Colonic mucosa (tissue), 4 donors: ENCODE results near the gene PI4KA. TPM values are rescaled to one million over a fixed set of nuclear protein-coding genes. Genes with fewer than 3 reads are reported as not detected.

Source experiments
- DNase-seq: peaks from one replicate; pipeline ENCODE4 v3.0.0-alpha.2; 2020
- H3K27ac ChIP-seq: fragments of 200-600 bp; one replicate; pipeline ENCODE4 v1.8.0; 2021
- H3K27me3 ChIP-seq: fragments of 200-600 bp; one replicate; pipeline ENCODE4 v1.8.0; 2021
- H3K36me3 ChIP-seq: fragments of 200-600 bp; one replicate; pipeline ENCODE4 v1.8.0; 2021
- H3K4me1 ChIP-seq: fragments of 200-600 bp; one replicate; pipeline ENCODE4 v1.8.0; 2021; ENCODE audit warnings: mild to moderate bottlenecking
- H3K4me3 ChIP-seq: fragments of 200-600 bp; one replicate; pipeline ENCODE4 v1.8.0; 2021
- H3K9ac ChIP-seq, 2 donors: one replicate each; pipeline ENCODE4 v1.7.0; 2013; ENCODE audit warnings: control low read depth in 2 of 2, low read depth in 2 of 2, low read length in 2 of 2
- H3K9me3 ChIP-seq: fragments of 200-600 bp; one replicate; pipeline ENCODE4 v1.8.0; 2021
- intact Hi-C: fragments of 100-400 bp; cut with DNase I; formaldehyde crosslinking; loops from one replicate; pipeline ENCODE4 v1.14.1; 2022
- total RNA-seq, 2 donors: library from RNA; stranded (reverse); fragmentation: NEBNext Ultra II Directional in 1 of 2; extraction: Animal tissue kit (Norgen Biotek cat#: 25700) in 1 of 2; gene quantifications; one replicate each; pipeline ENCODE4 v1.2.1, GENCODE V29; 2021
- TF ChIP-seq, protein P1 (sequence below): fragments of 200-600 bp; IDR thresholded peaks from one replicate; pipeline ENCODE4 v1.8.0; 2022; ENCODE audit warnings: antibody characterized with exemption, mild to moderate bottlenecking
- donor health status: healthy.
- donor health status: DM: no; HTN: no; CAD: no.
- donor health status: DM: no; HTN: no; CAD: no.

PI4KA gene
- total RNA-seq, 2 donors from 2014 or later = 69.4 to 86.8 TPM

DNA sequence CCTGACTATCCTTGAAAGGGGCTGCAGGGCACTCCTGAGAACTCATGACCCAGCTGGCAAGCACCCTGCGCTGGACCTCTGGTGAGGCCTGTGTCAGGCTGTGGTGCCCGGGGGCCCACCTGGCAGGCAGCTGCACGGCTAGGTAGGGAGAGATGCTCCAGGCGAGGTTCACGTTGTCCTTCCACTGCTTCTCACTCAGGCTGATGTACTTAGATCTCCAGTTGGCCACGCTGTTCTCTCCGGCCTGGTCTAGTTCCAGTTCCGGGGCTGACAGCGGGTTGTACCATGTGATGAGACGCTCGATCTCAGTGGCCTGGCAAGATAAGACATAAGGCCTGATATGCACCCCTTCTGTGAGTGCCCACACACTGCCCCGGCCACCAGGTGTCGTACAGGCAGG, 129.4 kb downstream of the PI4KA start:
- no peak overlapping the region for H3K9ac ChIP-seq
- no peaks in the 10 kb centered on the region for H3K36me3 ChIP-seq
- DNase-seq = no peak
- no peaks in the 10 kb centered on the region for H3K27me3 ChIP-seq
- H3K9me3 ChIP-seq = no peaks in the 10 kb centered on the region
- no peaks in the 10 kb centered on the region for H3K4me1 ChIP-seq
- H3K4me3 ChIP-seq = no peak overlapping the region
- intact Hi-C loops = no loop called here
- H3K27ac ChIP-seq = no peak overlapping the region
- TF ChIP-seq, protein P1, sequence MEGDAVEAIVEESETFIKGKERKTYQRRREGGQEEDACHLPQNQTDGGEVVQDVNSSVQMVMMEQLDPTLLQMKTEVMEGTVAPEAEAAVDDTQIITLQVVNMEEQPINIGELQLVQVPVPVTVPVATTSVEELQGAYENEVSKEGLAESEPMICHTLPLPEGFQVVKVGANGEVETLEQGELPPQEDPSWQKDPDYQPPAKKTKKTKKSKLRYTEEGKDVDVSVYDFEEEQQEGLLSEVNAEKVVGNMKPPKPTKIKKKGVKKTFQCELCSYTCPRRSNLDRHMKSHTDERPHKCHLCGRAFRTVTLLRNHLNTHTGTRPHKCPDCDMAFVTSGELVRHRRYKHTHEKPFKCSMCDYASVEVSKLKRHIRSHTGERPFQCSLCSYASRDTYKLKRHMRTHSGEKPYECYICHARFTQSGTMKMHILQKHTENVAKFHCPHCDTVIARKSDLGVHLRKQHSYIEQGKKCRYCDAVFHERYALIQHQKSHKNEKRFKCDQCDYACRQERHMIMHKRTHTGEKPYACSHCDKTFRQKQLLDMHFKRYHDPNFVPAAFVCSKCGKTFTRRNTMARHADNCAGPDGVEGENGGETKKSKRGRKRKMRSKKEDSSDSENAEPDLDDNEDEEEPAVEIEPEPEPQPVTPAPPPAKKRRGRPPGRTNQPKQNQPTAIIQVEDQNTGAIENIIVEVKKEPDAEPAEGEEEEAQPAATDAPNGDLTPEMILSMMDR = no peak

DNA sequence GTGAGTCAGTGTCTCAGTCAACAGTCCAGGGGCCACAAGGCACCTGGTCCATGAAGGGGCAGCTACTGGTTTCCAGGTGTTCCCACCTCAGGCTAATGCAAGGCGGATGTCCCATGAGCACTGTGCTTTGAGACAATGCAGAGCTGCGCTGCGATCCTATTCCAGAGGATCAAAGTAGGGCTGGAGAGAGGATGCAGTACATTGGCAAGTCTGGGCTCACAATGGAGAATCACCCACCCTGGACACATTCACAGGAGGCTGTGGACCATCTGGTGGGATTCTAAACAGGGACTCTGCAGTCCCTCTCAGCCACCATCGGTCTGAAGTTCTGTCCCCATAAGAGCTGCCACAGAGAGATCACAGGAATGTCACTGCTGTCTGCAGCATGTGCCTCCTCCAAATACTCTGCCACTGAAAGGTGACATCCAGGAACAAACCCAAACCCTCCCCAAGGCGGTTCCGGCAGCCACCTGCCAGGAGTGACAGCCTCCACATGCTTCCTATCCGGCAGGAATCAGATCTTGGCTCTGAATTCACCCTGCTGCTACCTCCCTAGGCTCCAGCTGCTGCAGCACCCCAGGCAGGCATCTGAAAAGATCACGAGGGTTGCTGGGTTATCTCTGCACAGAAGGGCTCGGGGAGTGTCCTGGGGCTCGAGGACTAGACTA, 130.0 kb downstream of the PI4KA start:
- Histone ChIP-seq H3K4me1 (no peaks in the 10 kb centered on the region), H3K27ac (no peak overlapping the region), H3K9ac (no peak overlapping the region), H3K9me3 (no peaks in the 10 kb centered on the region), H3K36me3 (no peaks in the 10 kb centered on the region), H3K27me3 (no peaks in the 10 kb centered on the region), H3K4me3 (no peak overlapping the region)
- TF ChIP-seq, protein P1 = no peak
- intact Hi-C loops = no loop called here
- DNase-seq = no peak

DNA sequence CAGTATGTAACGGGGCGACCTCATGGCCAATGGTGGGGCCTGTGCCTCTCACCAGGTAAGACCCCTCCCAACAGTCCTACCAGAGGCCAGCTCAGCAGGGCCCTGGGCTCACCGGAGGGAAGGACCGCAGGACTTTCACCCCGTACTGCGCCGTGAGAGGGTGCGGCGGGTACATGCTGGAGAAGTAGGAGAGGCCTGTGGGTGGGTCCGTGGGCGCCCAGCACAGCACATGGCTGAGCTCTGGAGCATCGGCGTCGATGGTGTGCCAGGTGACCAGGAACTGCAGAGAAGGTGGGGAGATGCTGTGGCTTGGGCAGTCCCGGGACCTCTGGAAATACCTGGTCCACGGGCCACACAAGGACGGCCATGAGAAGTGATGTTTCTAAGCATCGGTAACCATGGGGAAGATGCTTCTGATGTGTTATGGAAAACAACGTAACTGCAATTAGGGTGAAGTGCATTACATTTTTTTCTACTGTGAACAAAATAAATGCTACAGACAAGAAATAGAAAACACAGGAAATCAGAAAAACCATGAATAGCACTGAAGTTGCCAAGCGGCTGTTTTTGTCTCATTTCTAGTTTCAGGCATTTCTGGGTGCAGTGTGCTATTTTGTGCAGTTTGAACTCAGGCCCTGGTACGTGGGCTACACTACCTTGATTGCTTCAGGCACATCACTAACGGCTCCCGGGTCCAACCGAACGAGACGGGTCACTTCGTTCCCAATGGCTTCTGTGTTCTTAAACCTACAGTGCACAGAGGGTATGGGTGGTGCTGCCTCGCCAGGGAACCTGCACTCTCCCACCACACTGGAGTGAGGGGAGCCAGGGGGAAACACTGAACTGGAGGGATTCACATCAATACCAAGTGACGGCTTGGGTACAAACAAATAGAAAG, 131.2 kb downstream of the PI4KA start:
- H3K4me3 ChIP-seq = no peak overlapping the region
- intact Hi-C loops = no loop called here
- H3K27me3 ChIP-seq = no peaks in the 10 kb centered on the region
- no peaks in the 10 kb centered on the region for H3K9me3 ChIP-seq
- no peak for DNase-seq
- no peaks in the 10 kb centered on the region for H3K36me3 ChIP-seq
- H3K9ac ChIP-seq = no peak overlapping the region
- TF ChIP-seq, protein P1 = no peak
- no peaks in the 10 kb centered on the region for H3K4me1 ChIP-seq
- H3K27ac ChIP-seq = no peak overlapping the region

DNA sequence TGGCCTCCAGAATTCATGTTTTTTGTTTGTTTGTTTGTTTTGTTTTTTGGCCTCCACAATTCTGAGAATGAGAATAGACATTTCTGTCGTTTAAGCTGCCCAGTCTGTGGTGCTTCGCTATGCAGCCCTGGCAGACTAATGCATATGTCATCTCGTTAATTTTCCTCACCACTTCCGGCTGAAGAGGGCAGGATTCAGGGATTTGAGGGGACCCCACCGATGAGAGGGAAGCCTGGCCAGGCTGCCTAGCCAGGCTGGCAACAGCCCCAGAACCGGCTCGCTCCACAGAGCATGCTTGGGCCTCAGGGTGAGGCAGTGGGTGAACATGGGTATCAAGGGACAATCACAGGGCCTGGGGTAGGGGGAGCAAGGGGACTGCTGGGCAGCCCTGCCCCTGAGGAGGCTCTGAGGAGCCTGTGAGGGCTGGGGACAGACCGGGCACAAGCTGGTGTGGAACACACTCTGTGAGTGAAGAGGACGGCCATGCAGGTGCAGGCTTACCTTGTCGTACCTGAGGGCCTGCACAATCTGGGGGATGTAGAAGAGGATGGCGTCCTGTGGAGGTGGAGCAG, 132.5 kb downstream of the PI4KA start:
- Histone ChIP-seq H3K36me3 (no peaks in the 10 kb centered on the region), H3K9me3 (no peaks in the 10 kb centered on the region), H3K9ac (no peak overlapping the region), H3K4me1 (no peaks in the 10 kb centered on the region), H3K4me3 (no peak overlapping the region), H3K27me3 (no peaks in the 10 kb centered on the region), H3K27ac (no peak overlapping the region)
- TF ChIP-seq, protein P1 = no peak
- DNase-seq = no peak
- intact Hi-C loops = no loop called here

DNA sequence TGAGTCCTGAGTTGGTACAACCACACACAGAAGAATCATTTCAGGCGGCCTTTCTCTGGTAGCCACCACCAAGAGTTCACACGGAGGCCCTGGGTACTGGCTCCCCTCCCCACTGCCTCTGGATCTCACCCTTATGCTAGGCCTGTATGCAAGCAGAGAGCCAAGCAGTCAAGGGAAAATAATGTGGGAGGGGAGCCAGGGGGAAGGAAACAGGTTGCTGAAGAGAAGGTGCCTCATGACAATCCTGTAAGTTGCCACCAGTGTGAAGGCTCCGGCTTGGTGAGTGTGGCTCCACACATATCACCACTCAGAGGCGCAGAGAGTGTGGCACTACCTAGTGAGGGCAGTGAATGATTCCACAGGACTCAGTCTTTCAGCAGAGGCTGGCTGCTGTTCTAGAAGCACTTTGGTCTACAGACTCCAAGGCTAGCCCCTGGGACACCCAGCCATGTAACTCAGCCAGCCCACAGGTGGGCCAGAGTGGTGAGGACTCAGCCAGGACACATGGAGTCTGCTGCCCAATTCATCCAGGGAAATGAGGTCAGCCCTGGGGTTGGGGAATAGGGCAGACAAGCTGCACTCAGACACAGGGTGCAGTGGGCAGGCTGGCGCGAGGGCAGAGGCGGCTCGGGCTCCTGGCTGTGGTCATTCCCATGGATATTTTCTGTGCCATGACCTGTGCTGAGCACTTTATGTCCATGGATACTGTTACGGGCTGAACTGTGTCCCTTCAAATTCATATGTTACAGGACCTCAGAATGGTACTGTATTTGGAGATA, 133.7 kb downstream of the PI4KA start:
- Histone ChIP-seq H3K4me3 (no peak overlapping the region), H3K36me3 (no peaks in the 10 kb centered on the region), H3K9ac (no peak overlapping the region), H3K9me3 (no peaks in the 10 kb centered on the region), H3K4me1 (no peaks in the 10 kb centered on the region), H3K27ac (no peak overlapping the region), H3K27me3 (no peaks in the 10 kb centered on the region)
- TF ChIP-seq, protein P1 = no peak
- intact Hi-C loops = no loop called here
- no peak for DNase-seq
